Measurements from ENCODE around the gene XRCC1.

XRCC1 gene

DNA sequence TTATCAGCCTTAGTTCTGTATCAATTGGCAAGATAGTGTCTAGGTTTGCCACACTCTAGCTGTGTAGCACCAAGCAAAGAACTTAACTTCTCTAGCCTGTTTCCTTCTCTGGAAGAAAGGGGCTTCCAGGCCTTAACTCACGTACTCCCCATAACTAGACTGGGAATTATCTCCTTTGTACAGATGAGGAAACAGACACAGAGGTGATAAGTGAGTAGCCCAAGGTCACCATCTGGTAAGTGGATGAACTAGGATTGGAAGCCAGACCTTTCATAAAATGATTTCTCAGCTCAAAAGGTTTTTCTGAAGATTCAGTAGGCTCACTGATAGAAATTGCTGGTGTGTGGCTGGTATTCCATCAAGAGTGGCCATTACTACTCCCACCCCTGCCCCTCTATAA is 41.0 kb upstream of the XRCC1 start:
- no peak overlapping the region for H3K4me3 ChIP-seq (replicated peaks; ENCODE audit: insufficient read depth, low read length)
- TF ChIP-seq, protein P1, sequence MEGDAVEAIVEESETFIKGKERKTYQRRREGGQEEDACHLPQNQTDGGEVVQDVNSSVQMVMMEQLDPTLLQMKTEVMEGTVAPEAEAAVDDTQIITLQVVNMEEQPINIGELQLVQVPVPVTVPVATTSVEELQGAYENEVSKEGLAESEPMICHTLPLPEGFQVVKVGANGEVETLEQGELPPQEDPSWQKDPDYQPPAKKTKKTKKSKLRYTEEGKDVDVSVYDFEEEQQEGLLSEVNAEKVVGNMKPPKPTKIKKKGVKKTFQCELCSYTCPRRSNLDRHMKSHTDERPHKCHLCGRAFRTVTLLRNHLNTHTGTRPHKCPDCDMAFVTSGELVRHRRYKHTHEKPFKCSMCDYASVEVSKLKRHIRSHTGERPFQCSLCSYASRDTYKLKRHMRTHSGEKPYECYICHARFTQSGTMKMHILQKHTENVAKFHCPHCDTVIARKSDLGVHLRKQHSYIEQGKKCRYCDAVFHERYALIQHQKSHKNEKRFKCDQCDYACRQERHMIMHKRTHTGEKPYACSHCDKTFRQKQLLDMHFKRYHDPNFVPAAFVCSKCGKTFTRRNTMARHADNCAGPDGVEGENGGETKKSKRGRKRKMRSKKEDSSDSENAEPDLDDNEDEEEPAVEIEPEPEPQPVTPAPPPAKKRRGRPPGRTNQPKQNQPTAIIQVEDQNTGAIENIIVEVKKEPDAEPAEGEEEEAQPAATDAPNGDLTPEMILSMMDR (IDR thresholded peaks at IDR 0.05; ENCODE audit: insufficient read depth, low read length) = no peak
- TF ChIP-seq GABPA (IDR thresholded peaks at IDR 0.05; ENCODE audit: low read depth) (no peak), POLR2AphosphoS5 (IDR thresholded peaks at IDR 0.05; ENCODE audit: low read depth) (no peak), SPI1 (IDR thresholded peaks at IDR 0.05; ENCODE audit: borderline replicate concordance, low read depth) (no peak)
- TF ChIP-seq, protein P2, sequence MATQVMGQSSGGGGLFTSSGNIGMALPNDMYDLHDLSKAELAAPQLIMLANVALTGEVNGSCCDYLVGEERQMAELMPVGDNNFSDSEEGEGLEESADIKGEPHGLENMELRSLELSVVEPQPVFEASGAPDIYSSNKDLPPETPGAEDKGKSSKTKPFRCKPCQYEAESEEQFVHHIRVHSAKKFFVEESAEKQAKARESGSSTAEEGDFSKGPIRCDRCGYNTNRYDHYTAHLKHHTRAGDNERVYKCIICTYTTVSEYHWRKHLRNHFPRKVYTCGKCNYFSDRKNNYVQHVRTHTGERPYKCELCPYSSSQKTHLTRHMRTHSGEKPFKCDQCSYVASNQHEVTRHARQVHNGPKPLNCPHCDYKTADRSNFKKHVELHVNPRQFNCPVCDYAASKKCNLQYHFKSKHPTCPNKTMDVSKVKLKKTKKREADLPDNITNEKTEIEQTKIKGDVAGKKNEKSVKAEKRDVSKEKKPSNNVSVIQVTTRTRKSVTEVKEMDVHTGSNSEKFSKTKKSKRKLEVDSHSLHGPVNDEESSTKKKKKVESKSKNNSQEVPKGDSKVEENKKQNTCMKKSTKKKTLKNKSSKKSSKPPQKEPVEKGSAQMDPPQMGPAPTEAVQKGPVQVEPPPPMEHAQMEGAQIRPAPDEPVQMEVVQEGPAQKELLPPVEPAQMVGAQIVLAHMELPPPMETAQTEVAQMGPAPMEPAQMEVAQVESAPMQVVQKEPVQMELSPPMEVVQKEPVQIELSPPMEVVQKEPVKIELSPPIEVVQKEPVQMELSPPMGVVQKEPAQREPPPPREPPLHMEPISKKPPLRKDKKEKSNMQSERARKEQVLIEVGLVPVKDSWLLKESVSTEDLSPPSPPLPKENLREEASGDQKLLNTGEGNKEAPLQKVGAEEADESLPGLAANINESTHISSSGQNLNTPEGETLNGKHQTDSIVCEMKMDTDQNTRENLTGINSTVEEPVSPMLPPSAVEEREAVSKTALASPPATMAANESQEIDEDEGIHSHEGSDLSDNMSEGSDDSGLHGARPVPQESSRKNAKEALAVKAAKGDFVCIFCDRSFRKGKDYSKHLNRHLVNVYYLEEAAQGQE (IDR thresholded peaks at IDR 0.05; ENCODE audit: insufficient replicate concordance, low read depth) = no peak
- DNase-seq (ENCODE audit: low read depth in 1 of 2, low spot score in 1 of 2) = no peak

DNA sequence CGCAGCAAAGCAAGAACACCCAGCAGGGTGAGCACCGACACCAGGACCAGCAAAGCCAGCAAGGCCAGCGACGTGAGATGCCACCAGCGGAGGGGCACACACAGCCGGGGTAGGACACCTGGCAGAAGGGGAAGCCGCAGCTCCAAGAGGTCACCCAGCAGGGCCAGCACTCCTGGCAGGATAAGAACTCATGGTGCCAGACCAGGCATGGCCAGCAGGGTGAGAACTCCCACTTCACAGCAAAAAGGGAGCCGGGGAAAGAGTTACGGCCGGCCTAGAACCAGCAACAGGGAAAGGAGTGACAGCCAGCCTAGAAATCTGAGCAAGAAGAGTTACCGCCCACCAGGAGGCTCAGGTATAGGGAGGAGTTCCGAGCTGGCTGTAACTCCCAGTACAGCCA is 37.0 kb upstream of the XRCC1 start:
- H3K27me3 ChIP-seq (ENCODE audit: insufficient read depth, poor library complexity, severe bottlenecking) = no peaks in the 10 kb centered on the region
- TF ChIP-seq SPI1 (IDR thresholded peaks at IDR 0.05; ENCODE audit: borderline replicate concordance, low read depth) = no peak
- TF ChIP-seq, protein P1 (IDR thresholded peaks at IDR 0.05; ENCODE audit: insufficient read depth, low read length) = no peak
- TF ChIP-seq, protein P2 (IDR thresholded peaks at IDR 0.05; ENCODE audit: insufficient replicate concordance, low read depth) = no peak
- TF ChIP-seq GABPA (IDR thresholded peaks at IDR 0.05; ENCODE audit: low read depth) = no peak
- no peak for TF ChIP-seq POLR2AphosphoS5 (IDR thresholded peaks at IDR 0.05; ENCODE audit: low read depth)
- no peak overlapping the region for H3K27ac ChIP-seq (replicated peaks)
- H3K4me3 ChIP-seq (replicated peaks; ENCODE audit: insufficient read depth, low read length) = no peak overlapping the region
- DNase-seq (ENCODE audit: low read depth in 1 of 2, low spot score in 1 of 2) = no peak

More for the DNA sequence above, 41.0 kb upstream of the XRCC1 start:
- no peaks in the 10 kb centered on the region for H3K27me3 ChIP-seq (ENCODE audit: insufficient read depth, poor library complexity, severe bottlenecking)
- no peak overlapping the region for H3K27ac ChIP-seq (replicated peaks)

DNA sequence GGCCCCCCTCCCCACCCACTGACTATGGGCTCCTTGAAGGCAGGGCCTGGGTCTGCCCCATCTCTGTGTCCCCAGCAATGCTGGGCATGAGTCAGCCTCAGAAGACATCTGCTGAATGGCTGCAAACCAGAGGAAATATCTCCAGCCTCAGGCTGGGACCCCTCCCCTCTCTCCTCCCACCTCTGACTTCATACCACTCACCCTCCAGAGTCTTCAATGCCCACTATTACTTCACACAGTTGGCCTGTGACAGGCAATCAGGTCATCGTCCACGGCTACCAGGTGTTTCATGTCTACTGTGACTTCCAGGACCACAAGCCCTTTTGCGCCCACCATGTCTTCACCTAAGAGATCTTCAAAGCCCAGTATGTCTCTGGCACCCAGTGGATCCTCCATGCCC is 36.5 kb upstream of the XRCC1 start, which contains the start of gene SRRM5:
TSS of gene SRRM5 (plus strand) at position 301 of the 400 bp plus-strand sequence. CDS start at position 335, 34 bp downstream.
- Histone ChIP-seq H3K27me3 (ENCODE audit: insufficient read depth, poor library complexity, severe bottlenecking) (no peaks in the 10 kb centered on the region), H3K27ac (replicated peaks) (no peak within 1 kb of the TSS), H3K4me3 (replicated peaks; ENCODE audit: insufficient read depth, low read length) (no peak within 1 kb of the TSS)
- no peak for TF ChIP-seq POLR2AphosphoS5 (IDR thresholded peaks at IDR 0.05; ENCODE audit: low read depth)
- TF ChIP-seq GABPA (IDR thresholded peaks at IDR 0.05; ENCODE audit: low read depth) = no peak
- TF ChIP-seq SPI1 (IDR thresholded peaks at IDR 0.05; ENCODE audit: borderline replicate concordance, low read depth) = no peak
- TF ChIP-seq, protein P2 (IDR thresholded peaks at IDR 0.05; ENCODE audit: insufficient replicate concordance, low read depth) = no peak
- TF ChIP-seq, protein P1 (IDR thresholded peaks at IDR 0.05; ENCODE audit: insufficient read depth, low read length) = no peak
- no peak for DNase-seq (ENCODE audit: low read depth in 1 of 2, low spot score in 1 of 2)

All from HL-60 (cell line).